HK-2 (cell line): ENCODE results near the gene FUT6.
"Not testable (repeated sequence)": the region's sequence is repeated elsewhere in the genome, so short reads cannot be mapped to it uniquely, and the experiment has no call there.

Experiments used
- DNase-seq: peaks from one replicate; pipeline ENCODE4 v3.0.0-alpha.2; 2018; ENCODE audit not compliant: unreplicated experiment

The FUT6 gene, protein sequence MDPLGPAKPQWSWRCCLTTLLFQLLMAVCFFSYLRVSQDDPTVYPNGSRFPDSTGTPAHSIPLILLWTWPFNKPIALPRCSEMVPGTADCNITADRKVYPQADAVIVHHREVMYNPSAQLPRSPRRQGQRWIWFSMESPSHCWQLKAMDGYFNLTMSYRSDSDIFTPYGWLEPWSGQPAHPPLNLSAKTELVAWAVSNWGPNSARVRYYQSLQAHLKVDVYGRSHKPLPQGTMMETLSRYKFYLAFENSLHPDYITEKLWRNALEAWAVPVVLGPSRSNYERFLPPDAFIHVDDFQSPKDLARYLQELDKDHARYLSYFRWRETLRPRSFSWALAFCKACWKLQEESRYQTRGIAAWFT

DNA sequence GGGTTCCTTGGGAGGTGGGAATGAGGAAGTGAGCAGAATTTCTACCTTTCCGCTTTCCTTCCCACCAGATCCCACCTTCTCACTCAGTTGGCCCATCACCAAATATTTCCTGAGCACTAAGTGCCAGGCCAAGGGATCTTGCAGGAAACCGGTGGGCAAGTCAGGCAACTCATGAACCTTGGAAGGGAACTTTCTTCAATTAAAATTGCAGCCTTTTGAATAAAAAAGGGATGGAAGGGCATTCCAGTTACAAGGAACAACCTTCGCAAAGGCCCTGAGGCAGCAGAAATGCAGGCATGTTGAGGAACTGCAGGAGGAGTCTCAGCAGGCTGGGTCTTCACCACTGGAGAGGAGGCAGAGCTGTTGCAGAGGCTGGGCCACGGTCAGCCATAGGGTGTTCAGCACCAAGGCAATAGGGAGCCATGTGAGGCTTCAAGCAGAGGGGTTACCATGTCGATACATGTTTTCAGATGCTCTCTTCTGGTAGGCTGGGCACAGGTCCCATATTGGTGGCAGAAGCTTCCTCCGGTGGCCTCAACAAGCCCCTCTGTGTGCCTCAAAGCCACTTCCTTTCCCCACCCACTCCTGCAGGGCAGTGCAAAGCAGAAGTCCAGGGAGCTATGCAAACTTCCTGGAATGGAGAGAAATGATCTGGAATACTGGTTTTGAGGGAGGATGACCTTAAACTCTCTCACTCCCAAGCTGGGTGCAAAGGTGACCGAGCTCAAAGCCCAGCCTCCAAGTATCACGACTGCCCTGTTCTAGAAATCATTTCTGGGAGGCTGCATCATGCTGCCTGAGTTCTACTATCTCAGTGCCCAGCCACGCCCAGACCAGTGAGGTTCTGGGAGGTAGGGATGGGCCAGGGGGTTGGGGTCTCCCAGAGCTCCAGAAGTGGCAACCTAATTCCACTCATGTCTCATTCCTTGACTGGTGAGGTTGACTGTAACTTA is at the start of gene FUT6:
TSS of gene FUT6 (minus strand) at position 638 of the 953 bp plus-strand sequence. CDS start 7,135 bp downstream, outside the sequence.
- DNase-seq, result no peak

DNA sequence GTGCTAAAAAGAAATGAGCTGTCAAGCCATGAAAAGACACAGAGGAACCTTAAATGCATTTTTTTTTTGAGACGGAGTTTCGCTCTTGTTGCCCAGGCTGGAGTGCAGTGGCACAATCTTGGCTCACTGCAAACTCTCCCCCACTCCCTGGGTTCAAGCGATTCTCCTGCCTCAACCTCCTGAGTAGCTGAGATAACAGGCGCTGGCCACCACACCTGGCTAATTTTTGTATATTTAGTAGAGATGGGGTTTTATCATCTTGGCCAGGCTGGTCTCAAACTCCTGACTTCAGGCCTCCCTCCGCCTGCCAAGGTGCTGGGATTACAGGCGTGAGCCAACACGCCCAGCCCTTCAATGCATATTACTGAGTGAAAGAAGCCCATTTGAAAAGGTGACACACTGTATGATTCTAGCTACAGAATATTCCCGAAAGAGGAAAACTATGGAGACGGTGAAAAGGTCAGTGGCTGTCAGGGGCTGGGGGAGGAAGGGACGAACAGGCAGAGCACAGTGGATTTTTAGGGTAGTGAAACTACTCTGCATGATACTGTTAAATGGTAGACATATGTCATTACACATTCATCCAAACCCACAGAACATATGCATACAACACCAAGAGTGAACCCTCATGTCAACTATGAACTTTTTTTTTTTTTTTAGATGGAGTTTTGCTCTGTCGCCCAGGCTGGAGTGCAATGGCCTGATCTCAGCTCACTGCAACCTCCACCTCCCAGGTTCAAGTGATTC is 44.7 kb upstream of the FUT6 start:
- not testable (repeated sequence) for DNase-seq

DNA sequence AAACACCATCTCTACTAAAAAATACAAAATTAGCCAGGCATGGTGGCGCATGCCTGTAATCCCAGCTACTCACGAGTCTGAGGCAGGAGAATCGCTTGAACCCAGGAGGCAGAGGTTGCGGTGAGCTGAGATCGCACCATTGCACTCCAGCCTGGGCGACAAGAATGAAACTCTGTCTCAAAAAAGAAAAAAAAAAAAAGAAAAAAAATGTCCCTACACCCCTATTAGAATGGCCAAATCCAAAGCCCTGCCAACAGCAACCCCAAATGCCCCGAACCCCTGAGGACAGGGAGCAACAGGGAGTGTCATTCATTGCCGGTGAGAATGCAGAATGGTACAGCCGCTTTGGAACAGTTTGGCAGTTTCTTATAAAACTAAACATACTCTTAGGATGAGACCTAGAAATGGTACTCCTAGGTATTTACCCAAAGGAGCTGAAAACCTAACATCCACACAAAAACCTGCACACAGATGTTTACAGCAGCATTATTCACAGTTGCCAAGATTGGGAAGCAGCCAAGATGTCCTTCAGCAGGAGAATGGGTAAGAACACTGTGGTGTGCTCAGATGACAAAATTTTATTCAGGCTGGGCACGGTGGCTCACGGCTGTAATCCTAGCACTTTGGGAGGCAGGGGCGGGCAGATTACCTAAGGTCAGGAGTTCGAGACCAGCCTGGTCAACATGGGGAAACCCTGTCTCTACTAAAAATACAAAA is 43.8 kb upstream of the FUT6 start:
- DNase-seq, result not testable (repeated sequence)

DNA sequence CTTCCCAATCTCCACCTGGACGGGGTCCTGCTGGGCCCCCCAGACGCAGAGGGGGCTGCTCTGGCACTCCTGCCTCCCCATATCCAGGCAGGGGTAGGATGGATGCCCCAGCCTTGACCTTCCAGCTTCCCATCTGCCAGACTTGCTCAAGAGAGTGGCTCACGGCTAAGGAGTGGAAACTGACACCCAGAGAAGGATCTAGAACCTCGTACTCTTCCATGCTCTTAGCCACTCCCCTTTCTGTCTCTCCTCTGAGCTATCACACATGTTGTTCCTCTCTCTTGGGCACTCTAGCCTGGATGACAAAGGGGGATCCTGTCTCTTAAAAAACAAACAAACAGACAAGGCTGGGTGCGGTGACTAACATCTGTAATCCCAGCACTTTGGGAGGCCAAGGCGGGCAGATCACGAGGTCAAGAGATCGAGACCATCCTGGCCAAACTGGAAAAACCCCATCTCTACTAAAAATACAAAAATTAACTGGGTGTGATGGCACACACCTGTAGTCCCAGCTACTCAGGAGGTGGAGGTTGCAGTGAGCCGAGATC is 43.0 kb upstream of the FUT6 start:
- DNase-seq, result no peak

DNA sequence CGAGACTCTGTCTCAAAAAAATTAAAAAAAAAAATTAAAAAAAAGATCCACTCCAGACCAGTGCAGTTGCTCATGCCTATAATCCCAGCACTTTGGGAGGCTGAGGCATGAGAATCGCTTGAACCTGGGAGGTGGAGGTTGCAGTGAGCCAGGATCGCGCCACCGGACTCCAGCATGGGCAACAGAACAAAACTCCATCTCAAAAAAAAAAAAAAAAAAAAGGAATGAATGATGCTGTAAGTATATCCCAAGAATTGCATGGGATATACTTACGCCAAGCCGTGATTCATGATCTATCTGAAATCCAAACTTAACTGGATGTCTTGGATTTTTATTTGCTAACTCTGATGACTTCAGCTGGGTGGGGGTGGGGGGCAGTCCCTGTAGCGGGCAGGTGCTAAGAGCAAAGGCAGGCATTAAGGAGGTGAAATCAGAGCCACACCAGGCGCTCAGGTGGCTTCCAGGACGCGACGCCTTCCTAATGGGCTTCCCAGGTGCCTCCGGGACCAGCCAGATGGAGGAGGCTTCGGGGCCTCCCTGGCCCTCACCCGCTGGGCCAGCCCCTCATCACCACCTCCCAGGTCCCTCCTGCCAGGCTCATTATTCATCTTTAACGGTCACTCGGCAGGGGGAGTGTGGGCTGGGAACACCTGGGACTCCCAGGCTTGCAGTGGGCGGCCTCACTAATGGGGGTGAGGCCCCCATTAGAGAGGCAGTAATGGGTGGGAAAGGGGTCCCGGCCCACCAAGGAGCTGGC is 42.2 kb upstream of the FUT6 start:
- no peak for DNase-seq

DNA sequence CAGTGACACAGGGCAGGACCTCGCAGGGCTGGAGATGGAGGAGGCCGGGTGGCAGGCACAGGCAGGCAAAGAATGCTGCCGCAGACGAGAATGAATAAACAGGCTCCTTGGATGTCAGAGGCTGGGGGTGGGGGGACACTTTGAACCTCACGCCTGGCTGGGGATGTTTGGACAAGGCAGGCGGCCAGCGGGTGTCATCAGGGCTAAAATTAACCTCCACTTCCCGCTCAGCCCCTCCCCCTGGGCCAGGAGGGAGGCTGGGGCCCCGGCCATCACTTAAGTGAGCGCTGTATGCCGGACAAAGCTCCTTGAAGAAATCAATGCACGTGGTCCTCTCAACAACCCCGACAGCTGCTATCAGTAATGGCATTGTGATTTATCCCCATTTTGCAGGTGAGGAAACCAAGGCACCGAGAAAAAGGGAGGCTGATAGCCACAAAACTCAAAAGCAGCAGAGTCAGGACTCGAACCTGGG is 41.1 kb upstream of the FUT6 start:
- DNase-seq, result peak; percentile 86

DNA sequence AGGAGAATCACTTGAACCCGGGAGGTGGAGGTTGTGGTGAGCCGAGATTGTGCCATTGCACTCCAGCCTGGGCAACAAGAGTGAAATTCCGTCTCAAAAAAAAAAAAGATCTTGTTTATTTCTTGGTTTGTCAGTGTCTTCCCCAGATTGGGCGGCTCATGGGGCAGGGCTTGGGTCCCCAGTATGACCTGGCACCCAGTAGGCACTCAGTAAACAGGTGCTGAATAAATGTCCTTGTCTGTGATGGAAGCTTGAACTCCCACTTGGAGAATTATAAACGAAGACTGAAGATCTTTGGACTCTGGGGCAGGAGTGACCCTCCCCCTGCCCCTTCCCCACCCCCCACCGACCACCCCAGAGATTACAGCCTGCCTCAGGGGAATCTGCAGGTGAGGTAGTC is 40.7 kb upstream of the FUT6 start:
- DNase-seq, result no peak

DNA sequence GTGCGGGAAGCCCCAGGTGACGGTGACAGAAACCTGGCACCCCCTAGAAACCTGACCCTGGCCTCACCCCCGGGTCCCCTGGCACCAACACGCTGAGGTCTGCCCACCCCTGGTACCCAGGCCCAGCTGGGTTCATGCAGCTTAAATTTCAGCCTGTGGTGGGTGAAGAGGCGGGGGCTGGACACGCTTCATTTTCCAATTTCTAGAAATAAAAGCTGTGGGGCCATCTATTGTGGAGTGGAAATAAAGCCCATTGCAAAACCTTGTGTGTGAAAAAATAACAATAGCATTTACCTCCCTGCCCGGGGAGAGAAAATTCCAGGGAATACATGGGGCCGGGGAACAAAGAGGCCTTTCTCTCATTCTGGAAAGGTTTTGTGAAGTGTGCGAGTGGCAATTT is 38.4 kb upstream of the FUT6 start:
- no peak for DNase-seq

- no peak for DNase-seq
Observed at GRCh38 chr19:5877427-5877826, 37.9 kb upstream of the FUT6 start.

- DNase-seq, result not testable (repeated sequence)
Observed at GRCh38 chr19:5874496-5874895, 35.0 kb upstream of the FUT6 start.

GRCh38 chr19:5873617-5874199 is 34.2 kb upstream of the FUT6 start:
- DNase-seq, result no peak

GRCh38 chr19:5870986-5871394 is 31.5 kb upstream of the FUT6 start:
- DNase-seq, result no peak

GRCh38 chr19:5867201-5868136 is 28.0 kb upstream of the FUT6 start:
- DNase-seq, result no peak

DNA sequence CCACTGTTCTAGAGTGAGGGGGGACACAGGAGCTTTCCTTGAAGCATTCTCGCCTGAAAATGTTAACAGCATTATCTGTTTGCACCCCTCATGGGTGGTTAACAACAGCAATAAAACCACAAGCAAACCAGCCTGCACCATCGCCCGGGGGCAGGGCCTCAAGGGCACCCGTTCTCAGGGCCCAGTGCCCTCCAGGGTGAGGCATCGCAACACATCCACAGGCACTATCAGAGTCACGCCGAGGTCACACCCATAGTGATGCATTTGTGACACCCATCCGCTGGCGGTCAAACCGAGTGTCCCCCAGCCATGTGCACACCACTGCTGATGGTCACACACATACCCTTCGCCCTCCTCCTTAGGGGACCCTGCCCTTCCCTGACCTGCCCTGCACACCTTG is 26.3 kb upstream of the FUT6 start:
- DNase-seq, result no peak

GRCh38 chr19:5864725-5865486 is 25.4 kb upstream of the FUT6 start:
- no peak for DNase-seq

GRCh38 chr19:5864013-5864720 is 24.7 kb upstream of the FUT6 start:
- no peak for DNase-seq

DNA sequence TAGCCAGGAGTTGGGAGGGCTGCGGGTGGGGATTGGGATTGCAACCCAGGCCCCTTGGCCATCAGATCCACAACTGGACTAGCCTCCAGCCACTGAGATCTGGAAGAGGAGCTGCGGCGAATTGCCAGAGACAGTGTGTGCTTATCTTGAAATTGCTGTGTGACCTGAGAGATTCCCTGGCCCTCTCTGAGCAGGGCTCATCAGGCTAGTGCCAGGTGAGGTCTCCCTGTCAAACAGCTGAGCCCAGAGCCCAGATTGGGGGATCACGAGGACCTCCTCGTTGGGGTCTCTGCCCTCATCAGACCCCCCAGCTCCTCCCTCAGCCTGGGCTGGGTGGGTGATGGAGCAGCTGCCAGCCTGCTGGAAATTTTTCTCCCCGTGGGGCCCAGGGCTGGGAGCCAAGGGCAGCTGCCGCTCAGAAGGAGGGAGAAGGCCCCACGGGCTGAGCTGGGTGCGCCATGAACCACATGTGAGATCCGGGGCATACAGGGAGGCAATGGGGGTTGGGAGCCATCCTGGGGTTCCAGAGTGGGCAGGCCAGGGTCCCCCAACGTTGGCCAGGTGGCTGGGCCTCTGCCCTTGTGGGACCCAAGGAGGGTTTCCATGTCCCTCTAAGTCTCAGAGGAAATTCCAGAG is 23.6 kb upstream of the FUT6 start:
- DNase-seq, result no peak
